Mesothelial cell of epicardium (in vitro differentiated cells): ENCODE measurements around the gene ZNF768. TPM values are rescaled to one million over a fixed set of nuclear protein-coding genes. Genes with fewer than 3 reads are reported as not detected.

Experiments used
- DNase-seq, 2 experiments: peaks; one replicate each; pipeline ENCODE4 v3.0.0; 2021; ENCODE audit warnings: low spot score in 2 of 2; ENCODE audit not compliant: unreplicated experiment in 2 of 2
- H3K27ac Mint-ChIP-seq: 2 replicates; pipeline ENCODE4 v1.8.0; 2021; ENCODE audit warnings: mixed read lengths
- H3K27me3 Mint-ChIP-seq: 2 replicates; pipeline ENCODE4 v1.8.0; 2021; ENCODE audit warnings: low read depth, mixed read lengths
- H3K36me3 Mint-ChIP-seq: 2 replicates; pipeline ENCODE4 v1.8.0; 2021; ENCODE audit warnings: mixed read lengths
- H3K4me1 Mint-ChIP-seq: 2 replicates; pipeline ENCODE4 v1.8.0; 2021; ENCODE audit warnings: mixed read lengths
- H3K4me3 Mint-ChIP-seq: 2 replicates; pipeline ENCODE4 v1.8.0; 2021; ENCODE audit warnings: mild to moderate bottlenecking, moderate library complexity, mixed read lengths
- H3K9me3 Mint-ChIP-seq: 2 replicates; pipeline ENCODE4 v1.8.0; 2021; ENCODE audit warnings: mixed read lengths
- CTCF ChIP-seq: fragments of 200-600 bp; sonication (generic); IDR thresholded peaks from one replicate; pipeline ENCODE4 v1.5.0; 2021; ENCODE audit warnings: antibody characterized with exemption; ENCODE audit not compliant: unreplicated experiment
- total RNA-seq: library from RNA; stranded (reverse); gene quantifications from 3 replicates; pipeline ENCODE4 v1.2.1, GENCODE V29; 2021

ZNF768 gene
- total RNA-seq, 1 donor from 2014 or later: 41.2 TPM

GRCh38 chr16:30521873-30522641 lies 4.3 kb downstream of the ZNF768 start:
- no peak overlapping the region for H3K4me3 Mint-ChIP-seq
- TF ChIP-seq CTCF: no peak
- no peaks in the 10 kb centered on the region for H3K9me3 Mint-ChIP-seq
- peaks cover 7% of the 10 kb centered on the region for H3K27me3 Mint-ChIP-seq
- H3K4me1 Mint-ChIP-seq: peaks cover 3% of the 10 kb centered on the region
- DNase-seq: no peak
- peaks cover 3% of the 10 kb centered on the region for H3K36me3 Mint-ChIP-seq
- no peak overlapping the region for H3K27ac Mint-ChIP-seq

DNA sequence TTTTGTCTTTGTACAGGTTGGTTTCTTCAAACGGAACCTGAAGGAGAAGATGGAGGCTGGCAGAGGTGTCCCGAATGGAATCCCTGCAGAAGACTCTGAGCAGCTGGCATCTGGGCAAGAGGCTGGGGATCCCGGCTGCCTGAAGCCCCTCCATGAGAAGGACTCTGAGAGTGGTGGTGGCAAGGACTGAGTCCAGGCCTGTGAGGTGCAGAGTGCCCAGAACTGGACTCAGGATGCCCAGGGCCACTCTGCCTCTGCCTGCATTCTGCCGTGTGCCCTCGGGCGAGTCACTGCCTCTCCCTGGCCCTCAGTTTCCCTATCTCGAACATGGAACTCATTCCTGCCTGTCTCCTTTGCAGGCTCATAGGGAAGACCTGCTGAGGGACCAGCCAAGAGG lies 4.9 kb downstream of the ZNF768 start:
- H3K27ac Mint-ChIP-seq: no peak overlapping the region
- peaks cover 7% of the 10 kb centered on the region for H3K27me3 Mint-ChIP-seq
- H3K36me3 Mint-ChIP-seq: peaks cover 3% of the 10 kb centered on the region
- no peak for TF ChIP-seq CTCF
- H3K9me3 Mint-ChIP-seq: no peaks in the 10 kb centered on the region
- no peak overlapping the region for H3K4me3 Mint-ChIP-seq
- H3K4me1 Mint-ChIP-seq: peaks cover 3% of the 10 kb centered on the region
- DNase-seq: no peak

- no peaks in the 10 kb centered on the region for H3K9me3 Mint-ChIP-seq
- peaks cover 7% of the 10 kb centered on the region for H3K27me3 Mint-ChIP-seq
- no peak overlapping the region for H3K4me3 Mint-ChIP-seq
- no peak for TF ChIP-seq CTCF
- H3K27ac Mint-ChIP-seq: no peak overlapping the region
- H3K36me3 Mint-ChIP-seq: no peaks in the 10 kb centered on the region
- no peak for DNase-seq
- H3K4me1 Mint-ChIP-seq: no peaks in the 10 kb centered on the region
Measured at GRCh38 chr16:30519120-30520049, 7.0 kb downstream of the ZNF768 start.

DNA sequence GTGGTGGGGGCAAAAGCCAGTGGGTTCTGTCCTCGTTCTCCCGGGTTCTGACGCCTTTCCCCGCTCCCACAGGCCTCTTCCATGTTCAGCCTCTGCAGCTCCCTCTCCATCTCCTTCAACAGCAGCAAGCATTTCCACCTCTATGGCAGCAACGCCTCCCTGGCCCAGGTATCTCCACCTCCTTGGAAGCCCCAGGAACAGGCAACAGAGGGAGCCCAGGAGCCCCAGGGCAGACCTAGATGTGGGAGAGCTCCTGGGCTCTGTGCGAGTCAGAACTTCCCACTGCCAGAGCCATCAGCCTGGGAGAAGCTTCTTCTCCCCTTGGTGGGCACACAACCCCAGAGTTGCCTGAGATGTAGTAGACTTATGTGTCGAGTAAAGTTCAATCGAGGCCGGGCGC lies 7.8 kb downstream of the ZNF768 start:
- Mint-ChIP-seq H3K9me3 (no peaks in the 10 kb centered on the region), H3K4me3 (no peak overlapping the region), H3K27me3 (peaks cover 7% of the 10 kb centered on the region), H3K36me3 (no peaks in the 10 kb centered on the region), H3K27ac (no peak overlapping the region), H3K4me1 (no peaks in the 10 kb centered on the region)
- DNase-seq: no peak
- no peak for TF ChIP-seq CTCF

GRCh38 chr16:30515275-30515674 lies 11.1 kb downstream of the ZNF768 start:
- Mint-ChIP-seq H3K9me3 (no peaks in the 10 kb centered on the region), H3K4me1 (no peaks in the 10 kb centered on the region), H3K36me3 (no peaks in the 10 kb centered on the region), H3K27me3 (peaks cover 13% of the 10 kb centered on the region), H3K4me3 (no peak overlapping the region), H3K27ac (no peak overlapping the region)
- no peak for TF ChIP-seq CTCF
- no peak for DNase-seq
